Stimulated activated CD8-positive, alpha-beta memory T cell treated with anti-CD3 and anti-CD28 coated beads, Interleukin-15, amount 100 ng/mL, for 4 hours (primary cell): Measurements from ENCODE around the gene LRBA.
"Not testable (repeated sequence)": the region's sequence is repeated elsewhere in the genome, so short reads cannot be mapped to it uniquely, and the experiment has no call there.

Experiments
- DNase-seq, 2 donors: peaks; one replicate each; pipeline ENCODE4 v3.0.0-alpha.2; 2020; ENCODE audit warnings: low read depth in 2 of 2

LRBA gene, protein sequence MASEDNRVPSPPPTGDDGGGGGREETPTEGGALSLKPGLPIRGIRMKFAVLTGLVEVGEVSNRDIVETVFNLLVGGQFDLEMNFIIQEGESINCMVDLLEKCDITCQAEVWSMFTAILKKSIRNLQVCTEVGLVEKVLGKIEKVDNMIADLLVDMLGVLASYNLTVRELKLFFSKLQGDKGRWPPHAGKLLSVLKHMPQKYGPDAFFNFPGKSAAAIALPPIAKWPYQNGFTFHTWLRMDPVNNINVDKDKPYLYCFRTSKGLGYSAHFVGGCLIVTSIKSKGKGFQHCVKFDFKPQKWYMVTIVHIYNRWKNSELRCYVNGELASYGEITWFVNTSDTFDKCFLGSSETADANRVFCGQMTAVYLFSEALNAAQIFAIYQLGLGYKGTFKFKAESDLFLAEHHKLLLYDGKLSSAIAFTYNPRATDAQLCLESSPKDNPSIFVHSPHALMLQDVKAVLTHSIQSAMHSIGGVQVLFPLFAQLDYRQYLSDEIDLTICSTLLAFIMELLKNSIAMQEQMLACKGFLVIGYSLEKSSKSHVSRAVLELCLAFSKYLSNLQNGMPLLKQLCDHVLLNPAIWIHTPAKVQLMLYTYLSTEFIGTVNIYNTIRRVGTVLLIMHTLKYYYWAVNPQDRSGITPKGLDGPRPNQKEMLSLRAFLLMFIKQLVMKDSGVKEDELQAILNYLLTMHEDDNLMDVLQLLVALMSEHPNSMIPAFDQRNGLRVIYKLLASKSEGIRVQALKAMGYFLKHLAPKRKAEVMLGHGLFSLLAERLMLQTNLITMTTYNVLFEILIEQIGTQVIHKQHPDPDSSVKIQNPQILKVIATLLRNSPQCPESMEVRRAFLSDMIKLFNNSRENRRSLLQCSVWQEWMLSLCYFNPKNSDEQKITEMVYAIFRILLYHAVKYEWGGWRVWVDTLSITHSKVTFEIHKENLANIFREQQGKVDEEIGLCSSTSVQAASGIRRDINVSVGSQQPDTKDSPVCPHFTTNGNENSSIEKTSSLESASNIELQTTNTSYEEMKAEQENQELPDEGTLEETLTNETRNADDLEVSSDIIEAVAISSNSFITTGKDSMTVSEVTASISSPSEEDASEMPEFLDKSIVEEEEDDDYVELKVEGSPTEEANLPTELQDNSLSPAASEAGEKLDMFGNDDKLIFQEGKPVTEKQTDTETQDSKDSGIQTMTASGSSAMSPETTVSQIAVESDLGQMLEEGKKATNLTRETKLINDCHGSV (N-terminal part only)

DNA sequence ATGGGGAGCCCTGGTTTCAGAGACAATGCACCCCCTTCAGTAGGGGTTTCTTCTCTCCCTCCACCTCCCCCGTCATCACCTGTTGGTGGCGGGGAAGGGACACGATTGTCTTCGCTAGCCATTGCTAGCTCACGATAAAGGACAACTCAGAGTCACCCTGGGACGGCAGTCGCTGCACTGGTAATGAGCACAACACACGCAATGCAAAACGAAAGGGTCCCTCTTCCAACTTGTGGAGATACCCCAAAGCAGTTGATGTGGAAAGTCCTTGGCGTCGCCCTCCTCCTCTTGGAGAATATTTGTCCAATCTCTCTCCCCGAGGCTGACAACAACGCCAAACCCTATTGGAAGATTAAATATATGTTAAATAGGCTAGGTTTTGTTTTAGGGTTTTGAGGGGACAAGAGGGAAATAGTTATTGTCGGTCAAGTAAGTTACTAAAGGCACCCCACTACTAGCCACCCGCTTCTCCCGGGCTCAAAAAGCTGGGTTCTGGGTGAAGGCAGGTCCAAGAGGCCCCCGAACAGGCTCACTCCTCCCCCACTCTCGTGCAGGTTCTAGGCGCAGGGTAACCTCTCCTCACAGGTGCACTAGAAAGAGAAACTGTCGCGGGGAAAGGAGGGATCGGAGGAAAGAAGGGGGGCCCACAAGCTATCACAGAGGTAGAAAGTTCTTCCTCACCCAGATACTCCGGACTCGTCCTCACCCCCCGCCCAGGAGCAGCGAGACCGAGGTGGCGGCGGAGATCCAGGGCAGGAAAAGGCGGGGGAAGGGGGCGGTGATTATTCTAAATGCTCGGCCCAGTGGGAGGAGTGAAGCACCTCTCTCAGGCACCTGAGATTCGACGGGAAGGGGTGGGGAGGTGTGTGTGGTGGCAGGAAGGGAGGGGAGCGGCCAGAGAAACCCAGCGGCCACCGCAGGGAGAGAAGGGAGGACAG, at the start of gene LRBA:
LRBA (minus strand) TSS at position 764 of the 938 bp plus-strand sequence; CDS start at position 122, 642 bp downstream.
- peak; percentile 63 to 72 for DNase-seq

GRCh38 chr4:151063143-151063542, 48.1 kb upstream of the LRBA start:
- DNase-seq, result not testable (repeated sequence)

DNA sequence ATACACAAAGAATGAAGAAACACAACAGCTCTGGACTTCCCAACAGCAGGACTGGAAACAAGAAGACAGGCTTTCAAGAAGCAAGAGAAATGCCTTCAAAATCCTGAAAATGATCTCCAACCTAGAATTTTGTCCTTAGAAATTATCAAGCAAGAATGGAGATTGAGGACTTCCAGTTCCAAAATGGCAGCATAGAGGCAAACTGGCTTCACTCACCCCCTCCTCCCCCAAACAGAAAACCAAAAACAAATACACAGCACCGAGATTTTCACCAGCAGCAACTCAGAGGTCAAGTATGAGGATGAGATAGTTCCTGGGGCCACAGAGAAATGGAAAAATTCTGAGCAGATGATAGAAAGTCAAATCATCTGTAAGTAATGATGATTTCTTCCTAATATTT, 40.5 kb upstream of the LRBA start:
- no peak for DNase-seq

DNA sequence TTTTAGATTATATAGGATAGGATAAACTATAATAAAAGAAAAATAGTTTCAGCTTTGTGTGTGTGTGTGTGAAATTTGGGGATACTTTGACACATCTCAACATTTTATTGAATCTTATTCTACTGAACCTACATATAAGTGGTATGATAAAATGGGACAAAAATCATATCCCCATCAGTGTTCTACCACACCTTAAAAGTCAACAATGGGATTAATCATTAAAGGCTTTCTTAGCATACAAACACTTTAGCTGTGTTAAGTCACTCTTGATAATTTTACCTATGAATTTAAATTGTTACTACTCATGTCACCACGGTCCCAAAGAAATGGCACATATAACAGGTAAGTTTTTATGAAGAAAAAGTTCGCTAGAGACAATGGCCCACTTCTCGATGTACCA, 37.7 kb upstream of the LRBA start:
- DNase-seq, result no peak

DNA sequence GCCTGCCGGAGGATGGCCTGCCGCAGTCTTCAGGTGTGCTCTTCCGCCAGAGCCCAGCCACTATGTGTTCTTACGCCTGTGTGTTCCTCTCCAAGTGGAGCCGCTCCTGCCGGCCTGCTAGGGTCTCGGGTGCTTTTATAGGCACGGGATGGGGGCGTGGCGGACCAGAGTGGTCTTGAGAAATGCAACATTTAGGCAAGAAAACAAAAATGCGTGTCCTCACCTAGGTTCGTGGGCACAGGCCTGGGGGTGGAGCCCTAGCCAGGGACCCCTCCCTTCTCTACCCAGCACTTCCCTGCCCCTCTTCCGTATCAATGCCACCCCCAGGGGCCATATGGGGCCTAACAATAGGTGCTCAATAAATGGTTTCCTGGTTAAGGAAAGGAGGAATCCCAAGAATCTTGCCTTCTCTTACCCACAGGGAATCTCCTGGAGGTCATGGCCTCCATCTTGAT, 34.4 kb upstream of the LRBA start:
- DNase-seq, result no peak

- DNase-seq, result no peak
Observed at GRCh38 chr4:151048913-151049312, 33.8 kb upstream of the LRBA start.

GRCh38 chr4:151046609-151047008, 31.5 kb upstream of the LRBA start:
- DNase-seq, result no peak

DNA sequence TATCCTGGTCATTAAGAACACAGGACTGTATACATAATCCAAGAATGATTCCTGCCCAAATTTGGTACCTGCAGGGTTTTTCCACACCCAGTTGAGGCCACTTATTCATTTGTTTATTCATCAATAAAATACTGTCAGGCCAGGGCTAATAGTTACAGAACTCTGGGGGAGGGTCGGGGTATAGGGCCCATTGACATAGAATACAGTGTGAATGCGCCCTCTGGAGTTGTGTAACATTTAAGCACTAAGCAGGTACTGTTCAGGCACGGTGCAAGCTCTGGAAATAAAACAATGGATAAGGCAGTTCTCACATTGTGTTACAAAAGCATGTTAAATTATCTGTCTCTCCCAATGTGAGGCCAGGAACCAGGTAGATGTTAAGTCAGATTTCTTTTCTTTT, 30.8 kb upstream of the LRBA start:
- DNase-seq, result no peak

GRCh38 chr4:151043803-151044515, 28.9 kb upstream of the LRBA start:
- no peak for DNase-seq

DNA sequence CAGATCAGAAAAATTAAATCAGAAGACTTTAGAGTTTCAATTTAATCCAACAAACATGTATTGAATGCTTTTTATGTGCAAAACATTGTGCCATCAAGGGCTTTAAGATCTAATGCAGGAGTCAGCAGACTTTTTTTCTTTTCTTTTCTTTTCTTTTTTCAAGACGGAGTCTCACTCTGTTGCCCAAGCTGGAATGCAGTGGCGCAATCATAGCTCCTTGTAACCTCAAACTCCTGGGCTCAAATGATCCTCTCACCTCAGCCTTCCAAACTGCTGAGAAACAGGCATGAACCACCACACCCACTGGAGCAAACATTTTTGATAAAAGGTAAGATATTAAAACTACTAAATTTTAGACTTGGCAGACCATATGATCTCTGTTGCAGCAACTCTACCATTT, 24.6 kb upstream of the LRBA start:
- no peak for DNase-seq

- DNase-seq, result no peak
Observed at GRCh38 chr4:151038452-151039157, 23.5 kb upstream of the LRBA start.

DNA sequence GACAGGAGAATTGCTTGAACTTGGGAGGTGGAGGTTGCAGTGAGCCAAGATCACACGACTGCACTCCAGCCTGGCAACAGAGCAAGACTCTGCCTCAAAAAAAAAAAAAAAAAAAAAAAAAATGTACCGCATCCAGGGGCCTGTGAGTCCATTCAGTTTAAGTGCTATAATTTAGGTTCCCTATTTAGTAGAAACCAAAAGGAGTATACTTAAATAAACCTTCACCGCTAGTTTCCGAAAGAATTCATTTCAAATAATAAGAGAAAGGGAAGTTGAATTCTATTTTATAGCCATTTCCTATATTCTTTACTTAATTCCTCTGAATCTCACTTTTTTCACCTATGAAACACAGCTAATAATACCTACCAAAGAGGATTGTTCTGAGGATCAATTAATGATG, 20.8 kb upstream of the LRBA start:
- DNase-seq, result no peak

- DNase-seq, result no peak
Observed at GRCh38 chr4:151035328-151035727, 20.2 kb upstream of the LRBA start.

GRCh38 chr4:151034829-151035228, 19.7 kb upstream of the LRBA start:
- DNase-seq, result no peak

- no peak for DNase-seq
Observed at GRCh38 chr4:151031831-151032605, 16.9 kb upstream of the LRBA start.

GRCh38 chr4:151029537-151029936, 14.5 kb upstream of the LRBA start:
- DNase-seq, result no peak

- DNase-seq, result not testable (repeated sequence)
Observed at GRCh38 chr4:151029006-151029405, 13.9 kb upstream of the LRBA start.

DNA sequence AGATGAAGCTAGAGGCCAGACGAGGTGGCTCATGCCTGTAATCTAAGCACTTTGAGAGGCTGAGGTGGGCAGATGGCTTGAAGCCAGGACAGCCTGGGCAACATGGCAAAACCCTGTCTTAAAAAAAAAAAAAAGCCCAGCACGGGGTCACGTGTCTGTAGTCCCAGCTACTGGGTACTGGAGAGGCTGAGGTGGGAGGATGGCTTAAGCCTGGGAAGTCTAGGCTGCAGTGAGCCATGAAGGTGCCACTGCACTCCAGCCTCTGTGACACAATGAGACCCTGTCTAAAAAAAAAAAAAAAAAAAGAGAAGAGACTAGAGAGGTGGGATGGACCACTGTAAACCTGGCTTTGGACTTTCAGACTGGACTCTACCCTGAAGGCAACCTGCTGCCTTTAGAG, 10.7 kb upstream of the LRBA start:
- DNase-seq, result no peak

DNA sequence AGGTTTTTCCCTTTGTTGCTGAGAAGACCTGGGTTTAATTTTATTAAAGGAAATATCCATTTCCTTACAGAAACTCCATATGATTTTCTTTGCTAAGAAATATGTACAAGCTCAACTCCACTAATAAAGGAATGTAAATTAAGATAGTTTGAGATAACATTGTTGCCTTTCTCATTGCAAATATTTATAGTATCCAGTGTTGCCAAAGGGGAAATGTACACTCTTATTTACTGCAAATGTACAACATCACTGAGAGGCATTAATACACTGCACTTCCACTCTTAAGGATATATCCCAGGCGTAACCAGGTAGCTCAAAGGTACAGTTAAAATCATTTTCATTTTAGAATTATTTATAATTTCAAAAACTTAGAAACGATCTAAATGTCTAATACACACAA, 7.5 kb upstream of the LRBA start:
- no peak for DNase-seq
